ENCODE results near the gene TMEM238L. TPM values are rescaled to one million over a fixed set of nuclear protein-coding genes. Genes with fewer than 3 reads are reported as not detected.

The TMEM238L gene
- total RNA-seq, 4 donors from 2014 or later: not detected

DNA sequence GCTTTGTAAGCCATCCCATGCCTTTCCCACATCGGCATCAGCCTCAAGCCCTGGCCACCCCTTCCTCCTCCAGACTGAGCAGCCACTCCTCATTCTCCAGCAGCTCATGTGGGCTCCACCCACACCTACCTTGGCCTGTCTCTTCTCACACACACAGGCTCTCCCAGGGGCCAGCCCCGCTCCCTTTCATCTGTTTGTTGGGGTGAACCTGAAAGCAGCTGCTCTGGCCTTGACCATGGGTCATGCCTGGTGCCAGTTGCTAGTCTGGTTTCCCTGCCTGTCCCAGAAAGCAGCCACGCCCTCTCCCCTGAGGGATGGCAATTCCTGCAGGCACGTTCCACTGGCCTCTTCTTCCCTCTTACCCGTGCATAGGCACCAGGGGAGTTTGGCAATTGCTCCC is 11.4 kb upstream of the TMEM238L start:
- ATAC-seq: no peak

DNA sequence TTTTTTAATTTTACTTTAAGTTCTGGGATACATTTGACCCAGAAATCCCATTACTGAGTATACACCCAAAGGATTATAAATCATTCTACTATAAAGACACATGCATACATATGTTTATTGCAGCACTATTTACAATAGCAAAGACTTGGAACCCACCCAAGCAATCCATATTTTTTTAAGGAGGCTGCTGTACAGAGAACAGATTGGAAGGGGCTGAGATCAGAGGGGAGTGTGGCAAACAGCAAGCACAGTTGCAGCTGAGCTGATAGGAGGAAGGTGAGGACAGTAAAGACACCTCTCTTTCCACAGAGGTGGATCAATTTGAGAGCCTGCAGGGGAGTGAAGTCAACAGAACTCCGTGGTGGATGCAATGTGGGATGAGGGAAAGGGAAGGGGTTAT is 10.2 kb upstream of the TMEM238L start:
- H3K27me3 ChIP-seq: no peaks in the 10 kb centered on the region
- no peaks in the 10 kb centered on the region for H3K4me1 ChIP-seq
- no peak for TF ChIP-seq POLR2A (IDR thresholded peaks at IDR 0.05)
- no peak for TF ChIP-seq POLR2AphosphoS5 (IDR thresholded peaks at IDR 0.05)
- TF ChIP-seq EP300 (IDR thresholded peaks at IDR 0.05): no peak
- WGBS, 2 donors (ENCODE audit: low coverage in 1 of 2): 44 to 50% methylated on average over 1 of the region's 1 CpG
- no peaks in the 10 kb centered on the region for H3K36me3 ChIP-seq
- H3K4me3 ChIP-seq: no peak overlapping the region
- H3K9me3 ChIP-seq: no peaks in the 10 kb centered on the region
- no peak for ATAC-seq
- no peak overlapping the region for H3K27ac ChIP-seq

More for the DNA sequence above, 11.4 kb upstream of the TMEM238L start:
- H3K4me3 ChIP-seq: no peak overlapping the region
- H3K27ac ChIP-seq: no peak overlapping the region
- WGBS, 2 donors (ENCODE audit: low coverage in 1 of 2): 56 to 69% methylated on average over 3 to 4 of the region's 5 CpGs
- TF ChIP-seq, protein P1, sequence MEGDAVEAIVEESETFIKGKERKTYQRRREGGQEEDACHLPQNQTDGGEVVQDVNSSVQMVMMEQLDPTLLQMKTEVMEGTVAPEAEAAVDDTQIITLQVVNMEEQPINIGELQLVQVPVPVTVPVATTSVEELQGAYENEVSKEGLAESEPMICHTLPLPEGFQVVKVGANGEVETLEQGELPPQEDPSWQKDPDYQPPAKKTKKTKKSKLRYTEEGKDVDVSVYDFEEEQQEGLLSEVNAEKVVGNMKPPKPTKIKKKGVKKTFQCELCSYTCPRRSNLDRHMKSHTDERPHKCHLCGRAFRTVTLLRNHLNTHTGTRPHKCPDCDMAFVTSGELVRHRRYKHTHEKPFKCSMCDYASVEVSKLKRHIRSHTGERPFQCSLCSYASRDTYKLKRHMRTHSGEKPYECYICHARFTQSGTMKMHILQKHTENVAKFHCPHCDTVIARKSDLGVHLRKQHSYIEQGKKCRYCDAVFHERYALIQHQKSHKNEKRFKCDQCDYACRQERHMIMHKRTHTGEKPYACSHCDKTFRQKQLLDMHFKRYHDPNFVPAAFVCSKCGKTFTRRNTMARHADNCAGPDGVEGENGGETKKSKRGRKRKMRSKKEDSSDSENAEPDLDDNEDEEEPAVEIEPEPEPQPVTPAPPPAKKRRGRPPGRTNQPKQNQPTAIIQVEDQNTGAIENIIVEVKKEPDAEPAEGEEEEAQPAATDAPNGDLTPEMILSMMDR (IDR thresholded peaks at IDR 0.05): no peak
- no peak for TF ChIP-seq POLR2A (IDR thresholded peaks at IDR 0.05)
- no peak for TF ChIP-seq POLR2AphosphoS5 (IDR thresholded peaks at IDR 0.05)
- no peak for TF ChIP-seq EP300 (IDR thresholded peaks at IDR 0.05)
- no peaks in the 10 kb centered on the region for H3K27me3 ChIP-seq
- no peaks in the 10 kb centered on the region for H3K4me1 ChIP-seq
- no peaks in the 10 kb centered on the region for H3K9me3 ChIP-seq
- H3K36me3 ChIP-seq: no peaks in the 10 kb centered on the region

DNA sequence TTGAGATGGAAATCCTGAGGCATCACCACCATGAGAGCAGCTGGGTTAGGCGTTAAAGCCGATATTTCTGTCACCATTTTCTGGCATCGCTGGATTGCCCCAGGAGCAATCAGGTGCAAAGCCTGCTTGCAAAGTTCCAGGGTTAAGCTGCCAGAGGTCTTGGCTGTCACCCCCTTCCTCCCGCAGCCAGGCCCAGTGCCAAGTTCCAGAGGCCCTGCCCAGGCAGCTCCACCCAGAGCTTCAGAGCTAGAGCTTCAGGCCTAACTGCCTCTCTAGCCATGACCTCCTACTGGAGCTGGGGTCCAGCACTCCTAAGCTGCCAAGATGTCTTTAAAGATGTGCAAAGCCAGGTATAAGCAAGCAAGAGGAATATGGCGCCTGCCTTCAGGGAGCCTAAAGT is 8.8 kb upstream of the TMEM238L start:
- Histone ChIP-seq H3K36me3 (no peaks in the 10 kb centered on the region), H3K9me3 (no peaks in the 10 kb centered on the region), H3K4me3 (no peak overlapping the region), H3K27ac (no peak overlapping the region), H3K4me1 (no peaks in the 10 kb centered on the region), H3K27me3 (no peaks in the 10 kb centered on the region)
- TF ChIP-seq, protein P1 (IDR thresholded peaks at IDR 0.05): no peak
- TF ChIP-seq POLR2AphosphoS5 (IDR thresholded peaks at IDR 0.05) (no peak), EP300 (IDR thresholded peaks at IDR 0.05) (no peak), POLR2A (IDR thresholded peaks at IDR 0.05) (no peak)
- WGBS, 2 donors (ENCODE audit: low coverage in 1 of 2): 80% methylated on average over 2 of the region's 5 CpGs; no CpG with 5 or more reads in 1 of the 2 donors
- no peak for ATAC-seq

DNA sequence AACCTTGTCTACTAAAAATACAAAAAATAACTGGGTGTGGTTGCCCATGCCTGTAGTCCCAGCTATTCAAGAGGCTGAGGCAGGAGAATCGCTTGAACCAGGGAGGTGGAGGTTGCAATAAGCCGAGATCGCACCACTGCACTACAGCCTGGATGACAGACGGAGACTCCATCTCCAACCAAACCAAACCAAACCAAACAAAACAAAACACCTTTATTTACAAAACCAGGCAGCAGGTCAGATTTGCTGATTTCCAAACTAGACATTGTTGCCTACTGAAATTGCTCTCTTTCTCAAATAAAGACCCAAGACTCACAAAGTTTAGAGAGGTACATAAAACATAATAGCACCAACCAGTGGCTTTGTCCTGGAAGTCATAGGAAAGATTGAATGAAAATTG is 5.7 kb upstream of the TMEM238L start:
- Histone ChIP-seq H3K9me3 (no peaks in the 10 kb centered on the region), H3K4me3 (no peak overlapping the region), H3K27ac (no peak overlapping the region), H3K4me1 (no peaks in the 10 kb centered on the region), H3K27me3 (no peaks in the 10 kb centered on the region), H3K36me3 (no peaks in the 10 kb centered on the region)
- WGBS, 2 donors (ENCODE audit: low coverage in 1 of 2): 87 to 88% methylated on average over 4 of the region's 4 CpGs
- TF ChIP-seq, protein P1 (IDR thresholded peaks at IDR 0.05): no peak
- TF ChIP-seq POLR2A (IDR thresholded peaks at IDR 0.05) (no peak), EP300 (IDR thresholded peaks at IDR 0.05) (no peak), POLR2AphosphoS5 (IDR thresholded peaks at IDR 0.05) (no peak)
- no peak for ATAC-seq

DNA sequence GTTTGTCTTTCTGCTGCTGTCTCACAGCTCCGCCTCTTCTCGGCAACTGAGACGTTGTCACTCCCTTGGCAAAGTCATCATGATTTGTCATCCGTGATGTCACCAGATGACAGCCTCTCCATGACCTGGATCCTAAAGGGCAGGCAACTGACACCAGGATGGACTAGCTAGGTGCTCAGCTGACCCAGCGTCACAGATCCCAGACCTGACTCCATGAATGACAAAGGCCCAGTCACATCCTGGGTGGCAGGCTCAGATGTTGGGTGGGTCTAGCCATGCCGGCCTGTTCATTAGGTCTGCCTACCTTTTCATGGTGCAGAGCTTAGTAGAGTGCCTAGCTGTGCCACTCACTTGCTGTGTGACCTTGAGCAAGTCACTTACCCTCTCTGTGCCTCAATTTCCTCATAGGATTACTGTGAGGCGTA is 3.8 kb upstream of the TMEM238L start:
- no peak for ATAC-seq
- Histone ChIP-seq H3K9me3 (no peaks in the 10 kb centered on the region), H3K27ac (no peak overlapping the region), H3K27me3 (no peaks in the 10 kb centered on the region), H3K4me3 (no peak overlapping the region), H3K4me1 (no peaks in the 10 kb centered on the region), H3K36me3 (no peaks in the 10 kb centered on the region)
- WGBS, 2 donors (ENCODE audit: low coverage in 1 of 2): 76 to 100% methylated on average over 1 to 5 of the region's 7 CpGs
- TF ChIP-seq, protein P1 (IDR thresholded peaks at IDR 0.05): no peak
- no peak for TF ChIP-seq EP300 (IDR thresholded peaks at IDR 0.05)
- TF ChIP-seq POLR2AphosphoS5 (IDR thresholded peaks at IDR 0.05): no peak
- TF ChIP-seq POLR2A (IDR thresholded peaks at IDR 0.05): no peak

Data from gastroesophageal sphincter (tissue), 4 donors.